ENCODE data around the gene ATAD3B. TPM values are rescaled to one million over a fixed set of nuclear protein-coding genes. Genes with fewer than 3 reads are reported as not detected.
"Not testable (repeated sequence)": the region's sequence is repeated elsewhere in the genome, so short reads cannot be mapped to it uniquely, and the experiment has no call there.

The ATAD3B gene
- polyA plus RNA-seq, 1 experiment: 7.7 TPM

GRCh38 chr1:1470626-1471388 lies 758 bp upstream of the ATAD3B start:
- POLR2A ChIA-PET: no interaction called here
- Histone ChIP-seq H3K27me3 (ENCODE audit: control insufficient read depth, insufficient read depth, low read length) (no peaks in the 10 kb centered on the region), H3K9me3 (ENCODE audit: control insufficient read depth, insufficient read depth, low read length) (no peaks in the 10 kb centered on the region; the same call in 1 of the 2 replicates), H3K4me3 (ENCODE audit: low read depth, low read length) (peak overlapping the region; percentile 77), H3K27ac (ENCODE audit: low read depth, low read length) (no peak overlapping the region)
- TF ChIP-seq CTCF (IDR thresholded peaks at IDR 0.05; ENCODE audit: low read depth, low read length): no peak
- DNase-seq (ENCODE audit: low read depth, low spot score): no peak
- CTCF ChIA-PET: no interaction called here

GRCh38 chr1:1472053-1472876 lies 700 bp downstream of the ATAD3B start:
- not testable (repeated sequence) for H3K27me3 ChIP-seq (ENCODE audit: control insufficient read depth, insufficient read depth, low read length); DNase-seq (ENCODE audit: low read depth, low spot score); H3K9me3 ChIP-seq (ENCODE audit: control insufficient read depth, insufficient read depth, low read length)
- ChIA-PET CTCF (interaction anchor here (0.7 kb wide), 1 partner anchor 74 kb away, joined by 7 read pairs; no protein-coding TSS in a partner anchor), POLR2A (interaction anchor here (1.0 kb wide), 1 partner anchor 73 kb away, joined by 3 read pairs; the partner anchor contains the start of gene CCNL2)
- Histone ChIP-seq H3K4me3 (ENCODE audit: low read depth, low read length) (peak overlapping the region; percentile 74), H3K27ac (ENCODE audit: low read depth, low read length) (peak overlapping the region; percentile 47)

- H3K9me3 ChIP-seq (ENCODE audit: control insufficient read depth, insufficient read depth, low read length); POLR2A ChIA-PET; H3K4me3 ChIP-seq (ENCODE audit: low read depth, low read length); H3K27me3 ChIP-seq (ENCODE audit: control insufficient read depth, insufficient read depth, low read length); DNase-seq (ENCODE audit: low read depth, low spot score); H3K27ac ChIP-seq (ENCODE audit: low read depth, low read length): not testable (repeated sequence)
- CTCF ChIA-PET: interaction anchor here (0.6 kb wide), 1 partner anchor 169 kb away, joined by 5 read pairs; no protein-coding TSS in a partner anchor
Observed at GRCh38 chr1:1476011-1476410, 4.4 kb downstream of the ATAD3B start.

GRCh38 chr1:1477206-1477605 lies 5.6 kb downstream of the ATAD3B start:
- POLR2A ChIA-PET: no interaction called here
- Histone ChIP-seq H3K9me3 (ENCODE audit: control insufficient read depth, insufficient read depth, low read length) (no peaks in the 10 kb centered on the region; the same call in 1 of the 2 replicates), H3K4me3 (ENCODE audit: low read depth, low read length) (no peak overlapping the region), H3K27me3 (ENCODE audit: control insufficient read depth, insufficient read depth, low read length) (no peaks in the 10 kb centered on the region), H3K27ac (ENCODE audit: low read depth, low read length) (no peak overlapping the region)
- DNase-seq (ENCODE audit: low read depth, low spot score): no peak
- CTCF ChIA-PET: no interaction called here
- no peak for TF ChIP-seq CTCF (IDR thresholded peaks at IDR 0.05; ENCODE audit: low read depth, low read length)

- TF ChIP-seq CTCF (IDR thresholded peaks at IDR 0.05; ENCODE audit: low read depth, low read length): no peak
- Histone ChIP-seq H3K4me3 (ENCODE audit: low read depth, low read length) (no peak overlapping the region), H3K9me3 (ENCODE audit: control insufficient read depth, insufficient read depth, low read length) (no peaks in the 10 kb centered on the region; the same call in 1 of the 2 replicates), H3K27me3 (ENCODE audit: control insufficient read depth, insufficient read depth, low read length) (no peaks in the 10 kb centered on the region), H3K27ac (ENCODE audit: low read depth, low read length) (no peak overlapping the region)
- ChIA-PET CTCF (no interaction called here), POLR2A (no interaction called here)
- DNase-seq (ENCODE audit: low read depth, low spot score): no peak
Observed at GRCh38 chr1:1479547-1480487, 8.3 kb downstream of the ATAD3B start.

GRCh38 chr1:1480488-1480867 lies 8.9 kb downstream of the ATAD3B start:
- CTCF ChIA-PET; POLR2A ChIA-PET; H3K9me3 ChIP-seq (ENCODE audit: control insufficient read depth, insufficient read depth, low read length); H3K27ac ChIP-seq (ENCODE audit: low read depth, low read length); H3K27me3 ChIP-seq (ENCODE audit: control insufficient read depth, insufficient read depth, low read length); DNase-seq (ENCODE audit: low read depth, low spot score); H3K4me3 ChIP-seq (ENCODE audit: low read depth, low read length): not testable (repeated sequence)

GRCh38 chr1:1481811-1482210 lies 10.2 kb downstream of the ATAD3B start:
- H3K4me3 ChIP-seq (ENCODE audit: low read depth, low read length); CTCF ChIA-PET; H3K27ac ChIP-seq (ENCODE audit: low read depth, low read length); H3K9me3 ChIP-seq (ENCODE audit: control insufficient read depth, insufficient read depth, low read length); H3K27me3 ChIP-seq (ENCODE audit: control insufficient read depth, insufficient read depth, low read length); POLR2A ChIA-PET; DNase-seq (ENCODE audit: low read depth, low spot score): not testable (repeated sequence)
